ENCODE results near the gene SMARCA2. TPM values are rescaled to one million over a fixed set of nuclear protein-coding genes. Genes with fewer than 3 reads are reported as not detected.

Gene SMARCA2
- polyA plus RNA-seq, 2 of the 4 experiments (the other 2 are of a cell fraction), result 28.7 to 33.0 TPM

- TF ChIP-seq CTCF (IDR thresholded peaks at IDR 0.05), result no peak
- TF ChIP-seq RFX5 (IDR thresholded peaks at IDR 0.05), result no peak
- TF ChIP-seq POLR2A (IDR thresholded peaks at IDR 0.05; ENCODE audit: low read length), result no peak
- TF ChIP-seq SMC3 (IDR thresholded peaks at IDR 0.05), result no peak
- no peak for TF ChIP-seq MAZ (IDR thresholded peaks at IDR 0.05; ENCODE audit: borderline replicate concordance, low read depth, low read length)
- no peak for TF ChIP-seq ELK1 (IDR thresholded peaks at IDR 0.05; ENCODE audit: low read depth, low read length)
- TF ChIP-seq E2F6 (IDR thresholded peaks at IDR 0.05; ENCODE audit: borderline replicate concordance, low read depth), result no peak
Measured at GRCh38 chr9:1969898-1970297, 45.2 kb upstream of the SMARCA2 start (continued).

GRCh38 chr9:1972672-1973071, 42.5 kb upstream of the SMARCA2 start:
- FAIRE-seq, result no peak
- no peaks in the 10 kb centered on the region for H3K9me3 ChIP-seq
- CTCF ChIA-PET, result no interaction called here
- ATAC-seq, result no peak
- no peak for DNase-seq (ENCODE audit: low read depth in 1 of 2, low spot score in 1 of 2)
- no peaks in the 10 kb centered on the region for H3K4me1 ChIP-seq
- no peak for TF ChIP-seq CBX2 (IDR thresholded peaks at IDR 0.05; ENCODE audit: borderline replicate concordance, low read depth)
- no peak for TF ChIP-seq ATOH8 (CRISPR knock-in tag; IDR thresholded peaks at IDR 0.05; ENCODE audit: low read depth)
- POLR2A ChIA-PET, result no interaction called here
- no peak overlapping the region for H3K4me2 ChIP-seq
- H3K4me3 ChIP-seq, result no peak overlapping the region
- H3K27ac ChIP-seq, result no peak overlapping the region

GRCh38 chr9:1977026-1977425, 38.1 kb upstream of the SMARCA2 start:
- ATAC-seq (no peak), FAIRE-seq (no peak), DNase-seq (ENCODE audit: low read depth in 1 of 2, low spot score in 1 of 2) (no peak)
- no peak overlapping the region for H3K4me3 ChIP-seq
- ChIA-PET CTCF (no interaction called here), POLR2A (no interaction called here)
- H3K9me3 ChIP-seq, result no peaks in the 10 kb centered on the region
- no peak overlapping the region for H3K27ac ChIP-seq
- H3K4me2 ChIP-seq, result no peak overlapping the region
- WGBS (ENCODE audit: missing lambda C conversion rate), result 4% methylated on average over 2 of the region's 2 CpGs
- H3K4me1 ChIP-seq, result no peaks in the 10 kb centered on the region
- TF ChIP-seq MAX (IDR thresholded peaks at IDR 0.05), result no peak
- no peak for TF ChIP-seq TP53 (CRISPR knock-in tag; IDR thresholded peaks at IDR 0.05)
- no peak for TF ChIP-seq GATA3 (IDR thresholded peaks at IDR 0.05; ENCODE audit: borderline replicate concordance)
- no peak for TF ChIP-seq USF2 (IDR thresholded peaks at IDR 0.05)
- TF ChIP-seq MYC (IDR thresholded peaks at IDR 0.05; ENCODE audit: borderline replicate concordance, low read length), result no peak
- TF ChIP-seq HES2 (IDR thresholded peaks at IDR 0.05), result no peak
- no peak for TF ChIP-seq HOXB13 (CRISPR knock-in tag; IDR thresholded peaks at IDR 0.05; ENCODE audit: low read depth)
- no peak for TF ChIP-seq POLR2A (IDR thresholded peaks at IDR 0.05; ENCODE audit: low read length)
- TF ChIP-seq SREBF2 (IDR thresholded peaks at IDR 0.05), result no peak
- TF ChIP-seq CEBPB (IDR thresholded peaks at IDR 0.05), result no peak
- TF ChIP-seq NFE2L2 (conservative IDR thresholded peaks at IDR 0.05; ENCODE audit: low read length), result no peak
- no peak for TF ChIP-seq HOXB5 (CRISPR knock-in tag; IDR thresholded peaks at IDR 0.05)
- TF ChIP-seq RCOR1 (IDR thresholded peaks at IDR 0.05; ENCODE audit: low read depth, low read length), result no peak
- TF ChIP-seq HOXA7 (CRISPR knock-in tag; IDR thresholded peaks at IDR 0.05), result no peak
- no peak for TF ChIP-seq REST (IDR thresholded peaks at IDR 0.05)
- no peak for TF ChIP-seq BHLHE40 (IDR thresholded peaks at IDR 0.05; ENCODE audit: low read depth, low read length)

Measured in A549 (cell line).